HG02885 (cell line): ENCODE results near the gene CACNG7.
"Not testable (repeated sequence)": the region's sequence is repeated elsewhere in the genome, so short reads cannot be mapped to it uniquely, and the experiment has no call there.

ENCODE experiments used
- ATAC-seq: cut with Tn5 transposase; IDR thresholded peaks from one replicate; pipeline ENCODE4 v1.9.1; 2021; ENCODE audit warnings: mild to moderate bottlenecking; ENCODE audit not compliant: unreplicated experiment, poor library complexity

Gene CACNG7

GRCh38 chr19:53947624-53948023 is 38.5 kb downstream of the CACNG7 start:
- no peak for ATAC-seq

GRCh38 chr19:53948611-53949010 is 39.5 kb downstream of the CACNG7 start:
- ATAC-seq, result not testable (repeated sequence)

- ATAC-seq, result no peak
These were observed 42.4 kb downstream of the CACNG7 start for GRCh38 chr19:53951436-53951835.

GRCh38 chr19:53951947-53952346 is 42.9 kb downstream of the CACNG7 start:
- ATAC-seq, result no peak

GRCh38 chr19:53953383-53953782 is 44.3 kb downstream of the CACNG7 start:
- no peak for ATAC-seq

GRCh38 chr19:53957448-53958167 is 48.5 kb downstream of the CACNG7 start:
- ATAC-seq, result no peak

- no peak for ATAC-seq
These were observed 49.1 kb downstream of the CACNG7 start for GRCh38 chr19:53958168-53958571.

- no peak for ATAC-seq
These were observed 50.0 kb downstream of the CACNG7 start for GRCh38 chr19:53958823-53959757.

- no peak for ATAC-seq
These were observed 51.1 kb downstream of the CACNG7 start for GRCh38 chr19:53960187-53960586.

- ATAC-seq, result no peak
These were observed 51.8 kb downstream of the CACNG7 start for GRCh38 chr19:53960886-53961285.

GRCh38 chr19:53961523-53962356 is 52.7 kb downstream of the CACNG7 start:
- no peak for ATAC-seq

GRCh38 chr19:53962887-53963431 is 53.9 kb downstream of the CACNG7 start, which contains the start of gene CACNG8:
TSS of gene CACNG8 (plus strand) at chr19:53962937.
- ATAC-seq, result no peak

- no peak for ATAC-seq
These were observed 56.0 kb downstream of the CACNG7 start for GRCh38 chr19:53965091-53965490.

- ATAC-seq, result no peak
These were observed 57.9 kb downstream of the CACNG7 start for GRCh38 chr19:53966931-53967330.

- ATAC-seq, result no peak
These were observed 60.3 kb downstream of the CACNG7 start for GRCh38 chr19:53969366-53969765.

- no peak for ATAC-seq
These were observed 62.6 kb downstream of the CACNG7 start for GRCh38 chr19:53971673-53972072.

GRCh38 chr19:53977429-53977990 is 68.4 kb downstream of the CACNG7 start:
- no peak for ATAC-seq

GRCh38 chr19:53977991-53978731 is 69.1 kb downstream of the CACNG7 start:
- ATAC-seq, result no peak
